B cell (primary cell): ENCODE data around the gene CYP2W1. TPM values are rescaled to one million over a fixed set of nuclear protein-coding genes. Genes with fewer than 3 reads are reported as not detected.

Source experiments
- ATAC-seq: fragments of 200-7000 bp; cut with Tn5 transposase; one replicate; pipeline ENCODE4 v1.10.0; 2021; ENCODE audit warnings: low read depth, mild to moderate bottlenecking, moderate number of reproducible peaks, moderate library complexity
- CTCF ChIA-PET: fragments of 350-600 bp; sonication (Branson Sonifier 250); formaldehyde crosslinking; loops from one replicate; lab custom pipeline; 2021; ENCODE audit warnings: antibody characterized with exemption, inconsistent platforms; lab: Charles Lee
- POLR2A ChIA-PET: fragments of 350-600 bp; sonication (Branson Sonifier 250); formaldehyde crosslinking; loops from one replicate; lab custom pipeline; 2021; ENCODE audit warnings: antibody characterized with exemption; lab: Charles Lee
- DNase-seq: peaks from one replicate; pipeline ENCODE4 v3.0.0; 2013
- H2AFZ ChIP-seq: 2 replicates; pipeline ENCODE4 v1.6.1; 2012; ENCODE audit warnings: mild to moderate bottlenecking, low read depth, low read length; ENCODE audit not compliant: insufficient read depth, poor library complexity, severe bottlenecking
- H3K27ac ChIP-seq, 2 donors: 1 replicate in 1 of 2; 2 replicates in 1 of 2; pipeline ENCODE4 v1.5.1; 2012 to 2013; ENCODE audit warnings: low read length in 2 of 2, mild to moderate bottlenecking in 2 of 2, moderate library complexity in 1 of 2
- H3K27me3 ChIP-seq, 4 experiments: fragments of 200-600 bp in 1 of 4; sonication (generic) in 1 of 4; replicated peaks in 1 of 4; 1 replicate in 2 of 4; 2 replicates in 2 of 4; pipeline versions ENCODE4 v1.6.1 to v1.7.0; 2013 to 2016; ENCODE audit warnings: low read length in 3 of 4, mild to moderate bottlenecking in 2 of 4, mixed read lengths in 1 of 4, moderate library complexity in 1 of 4; ENCODE audit not compliant: insufficient read depth in 4 of 4, control insufficient read depth in 3 of 4; ENCODE audit errors: control extremely low read depth in 1 of 4
- H3K36me3 ChIP-seq, 2 experiments: replicated peaks in 1 of 2; 1 replicate in 1 of 2; 2 replicates in 1 of 2; pipeline versions ENCODE4 v1.6.1 to v1.7.1; 2013; ENCODE audit warnings: low read length in 1 of 2; ENCODE audit not compliant: insufficient read depth in 2 of 2, control insufficient read depth in 1 of 2; ENCODE audit errors: control extremely low read depth in 1 of 2, extremely low read depth in 1 of 2
- H3K4me1 ChIP-seq, 2 donors: fragments of 200-600 bp in 1 of 2; sonication (generic) in 1 of 2; 1 replicate in 1 of 2; 2 replicates in 1 of 2; pipeline versions ENCODE4 v1.5.1 to v1.6.1; 2013 to 2017; ENCODE audit warnings: low read length in 2 of 2; ENCODE audit not compliant: control insufficient read depth in 2 of 2, insufficient read depth in 2 of 2
- H3K4me2 ChIP-seq: replicated peaks from 2 replicates; pipeline ENCODE3; 2012; ENCODE audit warnings: mild to moderate bottlenecking, low read depth, low read length; ENCODE audit not compliant: poor library complexity, severe bottlenecking
- H3K4me3 ChIP-seq, 5 experiments: fragments of 200-600 bp in 1 of 5; sonication (generic) in 1 of 5; 1 replicate in 3 of 5; 2 replicates in 2 of 5; pipeline versions ENCODE4 v1.5.1 to v1.7.0; 2011 to 2016; ENCODE audit warnings: low read length in 4 of 5, mild to moderate bottlenecking in 4 of 5, low read depth in 2 of 5, control low read depth in 1 of 5, moderate library complexity in 1 of 5; ENCODE audit not compliant: insufficient read depth in 1 of 5; ENCODE audit errors: control extremely low read depth in 1 of 5, extremely low read depth in 1 of 5
- H3K79me2 ChIP-seq: fragments of 200-600 bp; sonication (generic); one replicate; pipeline ENCODE4 v1.6.0; 2016; ENCODE audit warnings: low read length; ENCODE audit not compliant: control insufficient read depth, insufficient read depth
- H3K9ac ChIP-seq: fragments of 200-600 bp; sonication (generic); 2 replicates; pipeline ENCODE4 v1.6.1; 2017; ENCODE audit warnings: mild to moderate bottlenecking, low read length, moderate library complexity
- H3K9me3 ChIP-seq, 3 donors: one replicate each; pipeline versions ENCODE4 v1.6.1 to v1.7.1; 2013; ENCODE audit warnings: low read length in 2 of 3; ENCODE audit not compliant: control insufficient read depth in 2 of 3, insufficient read depth in 1 of 3; ENCODE audit errors: control extremely low read depth in 1 of 3
- H4K20me1 ChIP-seq: 2 replicates; pipeline ENCODE4 v1.6.0; 2012; ENCODE audit warnings: mild to moderate bottlenecking, low read length; ENCODE audit not compliant: insufficient read depth, control insufficient read depth, poor library complexity, severe bottlenecking
- H3K27ac Mint-ChIP-seq: one replicate; pipeline ENCODE4 v1.8.0; 2021; ENCODE audit warnings: mixed read lengths
- H3K27me3 Mint-ChIP-seq: one replicate; pipeline ENCODE4 v1.8.0; 2021; ENCODE audit warnings: mixed read lengths
- H3K4me1 Mint-ChIP-seq: one replicate; pipeline ENCODE4 v1.8.0; 2021; ENCODE audit warnings: mixed read lengths
- H3K4me3 Mint-ChIP-seq: one replicate; pipeline ENCODE4 v1.8.0; 2021; ENCODE audit warnings: mixed read lengths
- H3K9me3 Mint-ChIP-seq: one replicate; pipeline ENCODE4 v1.8.0; 2022; ENCODE audit warnings: mixed read lengths; ENCODE audit not compliant: insufficient read depth
- CTCF ChIP-seq: fragments of 200-600 bp; IDR thresholded peaks from one replicate; pipeline ENCODE4 v1.8.0; 2022; ENCODE audit warnings: antibody characterized with exemption, mild to moderate bottlenecking
- EZH2 ChIP-seq: IDR thresholded peaks from 2 replicates; pipeline ENCODE4 v1.6.1; 2012; ENCODE audit warnings: borderline replicate concordance, low read depth, mild to moderate bottlenecking, moderate library complexity, low read length; ENCODE audit not compliant: insufficient read depth, poor library complexity, severe bottlenecking
- WGBS: methylation state at CpG from one replicate; pipeline ENCODE4 v1.1.5; 2013; ENCODE audit warnings: missing lambda C conversion rate; ENCODE audit not compliant: insufficient coverage; 5-methylcytosine and 5-hydroxymethylcytosine counted together
- intact Hi-C: fragments of 100-400 bp; cut with micrococcal nuclease; formaldehyde crosslinking; loops from one replicate; pipeline ENCODE4 v1.10.0; 2022
- polyA plus RNA-seq: library from polyadenylated mRNA; depleted of rRNA; stranded (reverse); fragments of >200 nt; gene quantifications from 2 replicates; pipeline ENCODE4 v1.2.3, GENCODE V29; 2012
- total RNA-seq, 2 donors: library from RNA; stranded (reverse); fragments of 120-200 nt in 1 of 2; gene quantifications; 1 replicate in 1 of 2; 2 replicates in 1 of 2; pipeline versions ENCODE4 v1.2.3 to v1.2.4, GENCODE V29; 2013 to 2022

CYP2W1 gene
- total and polyA plus RNA-seq, 2 donors (not counting 1 experiment from before 2014, with no cell fraction given) = not detected

DNA sequence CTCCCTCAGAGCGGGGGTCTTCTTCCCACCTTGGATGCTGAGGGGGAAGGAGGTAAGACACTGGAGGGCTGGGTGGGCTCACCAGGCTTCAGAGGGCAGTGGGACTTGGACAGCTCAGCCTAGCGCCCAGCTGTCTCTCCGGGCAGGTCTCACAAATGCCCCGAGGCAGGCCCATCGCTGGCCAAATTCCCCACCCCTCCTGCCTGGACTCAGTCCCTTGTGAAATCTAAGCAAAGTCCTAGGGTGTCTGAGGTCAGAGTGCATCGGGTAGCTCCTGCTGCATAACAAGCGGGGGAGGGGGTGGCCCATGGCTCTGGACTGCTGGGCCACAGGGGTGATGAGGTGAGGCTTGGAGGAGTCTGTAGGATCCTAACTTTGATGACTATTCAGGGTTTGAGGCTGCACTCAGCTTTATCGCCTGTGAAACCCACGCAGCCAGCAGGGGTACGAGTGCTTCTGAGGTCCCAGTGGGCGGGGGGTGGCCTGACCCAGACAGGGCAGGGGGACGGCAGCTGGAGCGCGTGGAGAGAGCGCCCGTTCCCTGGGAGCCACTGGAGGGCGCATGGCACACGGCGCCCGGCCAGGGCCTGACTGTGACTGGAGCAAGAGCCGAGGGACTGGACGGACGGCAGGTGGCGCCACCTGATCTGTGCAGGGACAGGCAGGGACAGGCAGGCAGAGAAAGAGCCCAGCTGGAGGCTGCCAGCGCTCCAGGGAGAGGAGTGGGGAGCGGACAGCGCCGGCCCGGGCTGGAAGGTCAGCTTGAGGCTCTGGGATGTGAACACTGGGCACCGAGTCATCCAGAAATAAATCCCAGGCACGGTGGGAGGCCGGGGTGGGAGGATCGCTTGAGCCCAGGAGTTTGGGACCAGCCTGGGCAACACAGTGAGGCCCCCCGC is 10.0 kb downstream of the CYP2W1 start:
- H3K27ac Mint-ChIP-seq = peak overlapping the region; percentile 90
- no peaks in the 10 kb centered on the region for H3K27me3 Mint-ChIP-seq
- DNase-seq = peak; percentile 94
- Histone ChIP-seq H2AFZ (no peak overlapping the region), H3K4me1 (peaks cover 0 to 9% of the 10 kb centered on the region in 2 donors), H4K20me1 (peaks cover 17% of the 10 kb centered on the region), H3K27ac (no peak overlapping the region), H3K79me2 (no peaks in the 10 kb centered on the region), H3K4me3 (no peak overlapping the region), H3K27me3 (peaks cover 0 to 22% (median 2%) of the 10 kb centered on the region in 4 experiments), H3K36me3 (peaks cover 0 to 6% of the 10 kb centered on the region in 2 experiments), H3K4me2 (no peak overlapping the region), H3K9me3 (no peaks in the 10 kb centered on the region), H3K9ac (no peak overlapping the region)
- TF ChIP-seq EZH2 (no peak), CTCF (peak; percentile 100)
- ChIA-PET POLR2A (interaction anchor here (0.6 to 6.2 kb wide), 13 partner anchors 18 to 147 kb away, joined by 3 to 47 read pairs (median 6); partner anchors contain the start of genes COX19 and GPR146), CTCF (interaction anchor here (0.6 to 10.9 kb wide), 52 partner anchors 8 to 190 kb away, joined by 3 to 496 read pairs (median 6); partner anchors contain the start of genes ADAP1, COX19 and GPR146)
- peak; percentile 96 for ATAC-seq
- peaks cover 13% of the 10 kb centered on the region for H3K4me1 Mint-ChIP-seq
- intact Hi-C loops = loop anchor here (1.0 to 2.0 kb wide), 7 partner anchors 36 to 183 kb away; partner anchors contain the start of gene GPR146
- WGBS = 12% methylated on average over 29 of the region's 34 CpGs
- H3K4me3 Mint-ChIP-seq = peak overlapping the region; percentile 47
- no peaks in the 10 kb centered on the region for H3K9me3 Mint-ChIP-seq
